GM21737 (cell line): ENCODE results near the gene SPATA13.

Experiments used
- ATAC-seq: cut with Tn5 transposase; IDR thresholded peaks from one replicate; pipeline ENCODE4 v1.9.1; 2021; ENCODE audit warnings: mild to moderate bottlenecking, moderate library complexity; ENCODE audit not compliant: unreplicated experiment

The SPATA13 gene

DNA sequence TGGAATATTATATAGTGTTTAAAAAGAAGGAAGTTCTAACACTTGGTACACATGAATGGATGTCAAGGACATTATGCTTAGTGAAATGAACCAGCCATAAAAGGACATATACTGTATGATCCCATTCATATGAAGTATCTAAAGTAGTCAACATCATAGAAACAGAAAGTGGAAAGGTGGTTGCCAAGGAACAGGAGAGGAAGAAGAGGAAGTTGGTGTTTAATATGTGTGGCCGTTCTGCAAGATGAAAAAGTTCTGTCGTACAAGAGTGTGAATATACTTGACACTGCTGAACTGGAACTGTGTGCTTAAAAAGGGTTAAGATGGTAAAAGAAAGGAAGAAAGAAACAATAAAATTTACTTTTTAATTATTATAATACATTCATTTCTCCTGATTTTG lies 115.8 kb downstream of the SPATA13 start:
- no peak for ATAC-seq

DNA sequence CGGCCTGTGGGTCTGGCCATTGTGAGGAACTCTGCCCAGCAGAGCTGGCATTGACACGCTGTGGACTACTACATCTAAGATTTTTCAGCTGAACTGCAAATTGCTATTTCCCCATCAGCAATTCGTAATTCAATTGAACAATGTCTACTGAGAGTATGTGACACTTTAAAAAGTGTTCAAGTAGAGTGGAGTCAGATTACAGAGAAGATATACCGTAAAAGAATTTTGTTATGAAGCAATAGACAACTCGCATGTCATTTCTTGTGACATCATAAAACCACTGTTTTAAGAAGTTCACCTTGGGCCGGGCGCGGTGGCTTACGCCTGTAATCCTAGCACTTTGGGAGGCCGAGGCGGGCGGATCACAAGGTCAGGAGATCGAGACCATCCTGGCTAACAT lies 116.3 kb downstream of the SPATA13 start:
- ATAC-seq: no peak

DNA sequence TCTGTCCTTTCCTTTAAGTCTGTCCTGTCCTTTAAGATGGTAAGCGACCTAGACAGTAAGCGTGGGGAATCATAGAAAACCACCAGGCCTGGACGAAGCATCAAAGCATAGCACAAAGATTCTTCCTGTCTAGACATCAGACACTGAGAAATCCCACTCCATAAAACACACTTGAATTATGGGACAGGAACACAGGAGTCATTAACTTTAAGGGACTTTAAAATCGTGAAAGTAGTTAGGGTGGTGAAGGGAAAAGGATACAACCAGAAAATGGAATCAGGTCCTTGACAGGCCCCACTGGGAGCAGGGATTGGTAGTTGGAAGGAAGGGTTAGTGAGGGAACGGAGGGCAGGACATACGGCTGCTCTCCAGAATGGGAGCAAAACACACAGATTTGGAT lies 117.2 kb downstream of the SPATA13 start:
- no peak for ATAC-seq

DNA sequence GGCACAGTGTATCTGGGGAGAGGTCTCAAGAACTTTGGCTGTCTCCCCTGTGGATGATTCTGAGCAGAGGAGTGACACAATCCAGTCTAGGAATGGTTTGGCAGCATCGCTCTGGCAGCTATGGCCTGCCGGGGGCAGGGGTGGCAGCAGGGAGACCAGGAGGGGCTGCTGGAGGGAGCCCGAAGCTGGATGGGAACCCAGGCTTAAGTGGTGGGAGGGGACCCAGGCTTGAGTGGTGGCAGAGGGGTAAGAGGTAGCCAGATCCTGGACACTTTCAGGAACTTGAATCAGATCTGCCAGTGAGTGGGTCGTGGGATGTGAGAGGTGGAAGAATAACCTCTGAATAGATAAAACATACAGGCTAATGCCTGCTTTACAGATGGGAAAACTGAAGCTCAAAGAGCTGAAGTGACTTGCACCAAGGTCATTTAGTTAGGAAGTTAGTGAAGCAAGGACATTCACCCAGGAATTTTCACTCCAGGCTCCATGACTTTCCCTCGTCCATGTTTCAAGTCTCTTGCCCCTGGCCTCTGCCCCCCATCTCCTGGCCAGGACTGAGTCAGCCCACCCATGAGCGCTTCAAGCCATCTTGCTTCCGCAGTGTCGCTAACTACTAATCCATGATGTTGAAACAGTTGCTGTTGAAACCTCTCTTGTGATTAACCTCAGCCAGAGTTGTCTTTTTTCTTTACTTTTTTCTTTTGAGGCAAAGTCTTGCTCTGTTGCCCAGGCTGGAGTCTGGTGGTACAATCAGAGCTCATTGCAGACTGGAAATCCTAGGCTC lies 119.0 kb downstream of the SPATA13 start:
- no peak for ATAC-seq

DNA sequence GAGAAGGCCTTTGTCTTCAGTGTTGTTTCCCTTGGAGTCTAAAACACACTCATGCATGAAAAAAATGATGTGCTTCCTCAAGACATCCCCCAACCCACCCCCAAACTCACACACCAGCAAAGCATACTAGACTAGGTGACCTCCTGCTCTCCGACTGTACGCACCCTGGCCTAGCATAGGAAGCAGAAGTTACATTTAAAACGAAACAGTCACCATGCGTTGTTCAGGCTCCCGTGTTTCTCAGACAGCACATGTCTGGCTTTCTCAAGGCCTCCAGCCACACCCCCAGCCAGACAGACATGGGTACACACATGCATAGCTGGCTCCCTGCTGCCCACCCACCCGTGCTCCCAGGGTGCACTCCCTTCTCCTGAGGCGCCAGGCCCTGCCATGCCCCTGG lies 120.2 kb downstream of the SPATA13 start:
- ATAC-seq: no peak

DNA sequence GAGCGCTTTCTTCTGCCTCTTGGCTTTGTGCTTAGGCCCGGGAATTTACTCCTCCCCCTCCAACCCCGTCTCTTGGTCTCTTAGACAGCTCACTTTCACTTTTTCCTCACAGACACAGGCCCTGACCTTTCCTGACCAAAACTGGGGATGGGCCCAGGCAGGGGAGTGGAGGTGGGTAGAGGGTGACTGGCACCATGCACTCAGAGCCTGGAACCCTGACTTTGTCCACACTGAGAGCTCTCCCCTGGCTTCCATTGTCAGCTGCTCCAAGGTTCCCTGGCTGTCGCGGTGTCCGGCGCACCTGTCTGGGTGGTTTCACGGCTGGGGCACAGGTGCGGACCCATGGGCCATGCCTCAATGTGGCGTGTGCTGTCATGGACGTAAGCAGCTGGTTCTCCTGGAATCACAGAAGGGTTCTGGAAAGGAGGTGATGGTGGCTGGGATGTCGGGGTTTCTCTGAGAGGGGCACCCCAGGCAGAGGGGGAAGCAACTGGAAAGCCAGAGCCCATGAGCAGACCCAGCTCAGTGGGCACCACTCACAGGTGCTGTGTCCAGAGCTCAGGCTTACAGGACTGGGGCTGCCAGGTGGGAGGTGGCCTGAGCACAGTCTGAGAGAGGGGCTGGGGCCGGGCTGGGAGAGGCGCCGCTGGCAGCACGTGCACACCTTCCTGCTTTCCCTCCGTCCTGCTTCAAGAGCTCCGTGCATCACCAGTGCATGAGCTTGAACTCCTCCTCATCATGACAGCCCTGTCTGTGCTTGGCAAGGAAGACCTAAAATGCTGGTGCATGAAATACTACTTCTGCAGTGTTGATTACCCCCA lies 120.9 kb downstream of the SPATA13 start:
- no peak for ATAC-seq

DNA sequence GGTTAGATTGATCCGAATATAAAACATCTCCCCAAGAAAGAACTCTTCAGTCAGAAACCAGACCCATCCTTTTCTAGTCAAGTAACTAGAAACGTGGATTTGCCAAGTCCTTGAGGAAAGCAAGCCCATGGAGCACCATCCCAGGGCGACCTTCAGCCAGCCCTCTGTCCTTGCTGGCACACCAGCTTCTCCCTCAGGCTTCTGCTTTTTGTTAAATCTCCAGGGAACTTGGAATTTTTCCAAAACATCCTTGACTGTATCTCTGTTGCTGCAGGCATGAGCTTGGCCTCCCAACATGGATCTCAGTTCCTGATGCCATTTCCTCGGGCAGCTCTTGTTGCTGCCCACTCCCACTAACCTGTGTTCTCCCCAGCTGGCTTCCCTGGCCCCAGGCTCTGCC lies 121.7 kb downstream of the SPATA13 start:
- no peak for ATAC-seq

DNA sequence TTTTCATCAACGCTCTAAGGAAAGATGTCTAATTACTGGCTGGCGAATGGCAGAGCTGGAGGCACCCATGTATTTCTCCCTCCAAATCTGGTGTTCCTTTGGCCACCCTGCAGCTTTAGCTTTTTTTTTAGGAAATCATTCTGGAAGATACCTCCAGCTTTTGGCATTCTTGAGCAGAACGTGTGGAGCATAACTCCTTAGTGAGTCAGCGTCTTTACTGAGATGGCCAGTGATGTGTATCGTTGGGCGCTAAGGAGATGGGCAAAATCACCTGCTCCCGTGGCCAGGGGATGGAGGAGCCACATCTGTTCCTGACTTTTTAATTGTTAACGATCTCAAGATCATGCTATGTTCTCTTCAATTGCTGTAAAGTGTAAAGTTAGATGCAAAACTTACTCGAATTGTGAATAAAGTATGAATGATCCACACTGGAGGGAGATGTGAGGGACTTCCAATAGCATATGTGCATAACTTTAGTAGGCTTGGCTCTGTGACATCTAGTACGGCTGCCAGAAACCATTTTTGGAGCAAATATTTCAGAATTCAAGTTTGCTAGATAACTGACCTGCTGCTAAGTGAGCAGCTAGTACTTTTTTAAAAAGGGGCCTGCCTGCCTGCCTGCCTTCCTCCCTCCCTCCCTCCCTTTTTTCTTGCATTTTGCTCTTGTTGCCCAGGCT lies 124.5 kb downstream of the SPATA13 start:
- ATAC-seq: no peak

DNA sequence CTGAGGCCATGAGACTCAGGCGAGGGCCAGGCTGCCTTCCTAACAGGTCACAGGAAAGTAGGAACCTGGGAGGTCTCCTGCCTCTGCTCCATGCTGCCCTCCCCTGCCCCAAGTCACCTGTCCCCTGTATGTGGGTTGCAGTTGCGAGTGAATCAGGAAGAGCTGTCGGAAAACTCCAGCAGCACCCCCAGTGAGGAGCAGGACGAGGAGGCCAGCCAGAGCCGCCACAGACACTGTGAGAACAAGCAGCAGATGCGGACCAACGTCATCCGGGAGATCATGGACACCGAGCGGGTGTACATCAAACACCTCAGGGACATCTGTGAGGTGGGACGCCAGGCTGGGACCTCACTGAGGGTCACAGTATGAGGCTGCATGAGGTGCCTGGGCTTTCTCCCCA lies 126.1 kb downstream of the SPATA13 start:
- no peak for ATAC-seq

DNA sequence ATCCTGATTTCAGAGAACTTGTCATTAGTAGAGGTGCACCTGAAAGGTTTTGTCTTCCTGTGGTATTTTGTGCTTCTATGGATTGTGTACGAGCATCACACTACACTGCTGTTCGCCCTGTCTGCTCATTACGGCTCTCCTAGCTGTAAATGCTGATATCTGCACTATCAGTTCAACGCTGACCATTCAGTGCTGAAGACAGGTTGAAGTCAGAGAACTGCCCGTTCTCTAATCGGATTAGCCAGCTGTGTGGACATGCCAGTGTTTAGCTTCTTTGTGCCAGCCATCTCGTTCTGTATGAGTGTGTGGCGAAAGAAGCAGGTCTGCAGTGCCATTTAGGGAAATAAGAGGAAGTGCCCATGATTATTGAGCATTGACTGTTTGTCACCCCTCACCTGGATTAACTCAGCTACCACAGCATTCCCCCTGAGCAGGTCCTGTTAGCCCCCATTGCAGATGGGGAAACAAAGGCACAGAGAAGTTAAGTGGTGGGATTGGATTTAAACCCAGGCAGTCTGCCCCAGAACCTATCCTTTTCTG lies 127.3 kb downstream of the SPATA13 start:
- no peak for ATAC-seq

DNA sequence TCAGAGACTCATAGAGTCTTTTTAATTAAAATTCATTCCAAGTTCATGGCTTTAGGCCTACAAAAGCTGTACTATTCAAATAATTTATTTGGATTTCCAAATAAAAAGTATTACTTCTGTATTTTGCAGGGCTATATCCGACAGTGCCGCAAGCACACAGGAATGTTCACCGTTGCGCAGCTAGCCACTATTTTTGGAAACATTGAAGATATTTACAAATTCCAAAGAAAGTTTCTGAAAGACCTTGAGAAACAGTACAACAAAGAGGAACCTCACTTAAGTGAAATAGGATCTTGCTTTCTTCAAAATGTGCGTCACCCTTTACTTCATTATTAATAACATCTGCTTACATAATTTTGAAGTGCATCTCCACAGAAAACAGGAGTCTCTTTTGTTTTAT lies 128.3 kb downstream of the SPATA13 start:
- ATAC-seq: no peak

DNA sequence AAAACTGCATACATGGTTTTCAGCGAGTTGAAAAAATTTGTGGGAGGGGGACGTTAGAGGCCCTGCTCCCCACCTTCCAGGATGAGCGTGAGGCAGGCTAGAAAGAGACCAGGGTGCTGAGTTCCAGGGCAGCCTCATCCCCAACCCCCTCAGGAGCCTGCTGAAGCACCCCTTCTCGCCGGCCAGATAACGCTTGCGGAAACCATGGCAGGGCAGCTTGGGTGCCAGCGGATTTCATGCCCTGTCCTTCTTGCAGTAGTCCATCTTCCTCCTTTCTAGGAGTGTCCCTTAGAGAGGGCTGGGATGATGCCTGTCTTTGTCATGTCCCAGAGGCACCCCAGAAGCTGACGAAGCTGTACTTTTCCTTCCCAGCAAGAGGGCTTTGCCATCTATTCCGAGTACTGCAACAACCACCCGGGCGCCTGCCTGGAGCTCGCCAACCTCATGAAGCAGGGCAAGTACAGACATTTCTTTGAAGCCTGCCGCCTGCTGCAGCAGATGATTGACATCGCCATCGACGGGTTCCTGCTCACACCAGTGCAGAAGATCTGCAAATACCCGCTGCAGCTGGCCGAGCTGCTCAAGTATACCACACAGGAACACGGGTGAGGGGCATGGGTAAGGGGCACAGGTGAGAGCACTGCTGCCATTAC lies 129.9 kb downstream of the SPATA13 start:
- ATAC-seq: no peak

DNA sequence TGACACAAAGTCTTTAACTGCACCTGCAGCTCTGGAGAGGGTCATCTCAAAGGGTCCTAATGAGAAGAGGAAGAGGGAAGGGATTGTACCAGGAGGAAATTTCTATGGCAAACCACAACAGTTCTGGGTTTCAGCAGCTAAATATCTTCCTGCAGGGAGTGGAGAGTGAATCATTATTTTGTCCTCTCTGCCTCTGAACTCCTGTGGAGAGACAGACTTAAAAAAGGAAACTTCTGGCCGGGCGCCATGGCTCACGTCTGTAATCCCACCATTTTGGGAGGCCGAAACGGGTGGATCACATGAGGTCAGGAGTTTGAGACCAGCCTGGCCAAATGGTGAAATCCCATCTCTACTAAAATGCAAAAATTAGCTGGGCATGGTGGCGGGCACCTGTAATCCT lies 132.0 kb downstream of the SPATA13 start:
- ATAC-seq: no peak

DNA sequence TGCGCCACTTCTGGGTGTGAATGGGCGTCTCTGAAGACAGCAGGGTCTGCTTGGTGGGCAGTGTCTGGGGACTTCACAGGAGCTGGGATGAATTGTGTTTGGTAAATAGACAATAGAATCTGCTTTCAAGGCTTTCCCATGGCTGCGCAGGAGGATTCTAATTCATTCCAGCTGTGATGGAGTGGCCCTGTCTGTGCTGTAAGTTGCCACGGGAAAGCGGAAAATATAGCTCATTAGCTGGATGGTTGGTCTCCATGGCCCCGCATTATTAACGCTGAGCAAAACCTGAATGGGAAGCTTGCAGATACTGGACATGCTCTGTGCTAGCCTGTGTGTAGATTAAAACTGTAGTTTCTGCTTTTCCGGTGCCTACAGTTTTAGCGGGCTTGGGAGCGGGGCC lies 133.2 kb downstream of the SPATA13 start:
- no peak for ATAC-seq

DNA sequence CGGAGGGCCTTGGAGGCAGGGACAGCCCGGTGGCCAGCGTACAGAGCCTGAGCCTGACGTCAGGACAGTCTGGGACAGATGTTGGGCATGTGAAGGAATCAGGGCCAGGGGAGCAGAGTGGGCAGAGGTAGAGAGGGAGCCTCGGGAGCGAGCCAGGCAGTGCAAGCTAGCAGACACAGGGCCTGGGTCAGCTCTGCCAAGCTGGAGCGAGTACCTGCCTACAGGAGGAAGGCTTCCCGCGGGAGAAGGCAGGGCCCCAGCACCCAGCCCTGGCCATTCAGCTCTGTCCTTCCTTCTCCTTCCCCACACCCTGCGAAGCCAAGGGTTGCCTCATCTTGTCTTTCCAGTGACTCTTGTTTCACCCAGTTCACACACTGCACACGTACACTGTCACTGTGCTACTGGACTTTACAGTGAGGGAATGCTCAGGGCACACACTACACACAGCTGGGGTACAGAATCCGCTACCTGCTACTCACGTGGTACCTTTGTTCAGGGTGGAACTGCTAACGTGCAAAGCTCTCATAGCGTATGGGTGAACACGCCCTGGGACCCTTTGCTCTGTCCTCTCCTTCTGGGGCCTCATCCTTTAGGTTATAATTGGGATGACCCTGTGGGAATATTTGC lies 139.1 kb downstream of the SPATA13 start:
- ATAC-seq: no peak

DNA sequence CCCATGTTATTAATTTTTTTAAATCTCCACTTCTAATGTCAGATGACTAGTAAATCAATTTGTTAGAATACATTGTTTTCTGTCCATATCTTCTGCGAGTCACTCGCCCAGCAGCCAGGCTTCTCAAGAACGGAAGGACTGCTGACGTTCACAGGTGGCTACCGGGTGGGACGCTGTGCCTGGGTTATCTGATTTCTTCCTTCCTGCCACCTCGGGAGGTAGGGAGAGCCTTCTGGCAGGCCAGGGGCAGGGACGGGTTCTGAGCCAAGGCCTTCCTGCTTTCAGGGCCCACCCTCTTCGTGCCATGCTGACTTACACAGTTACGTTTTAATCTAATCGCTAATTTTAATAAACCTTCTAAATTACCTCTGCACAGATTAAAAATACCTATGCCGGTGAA lies 140.9 kb downstream of the SPATA13 start:
- ATAC-seq: no peak

DNA sequence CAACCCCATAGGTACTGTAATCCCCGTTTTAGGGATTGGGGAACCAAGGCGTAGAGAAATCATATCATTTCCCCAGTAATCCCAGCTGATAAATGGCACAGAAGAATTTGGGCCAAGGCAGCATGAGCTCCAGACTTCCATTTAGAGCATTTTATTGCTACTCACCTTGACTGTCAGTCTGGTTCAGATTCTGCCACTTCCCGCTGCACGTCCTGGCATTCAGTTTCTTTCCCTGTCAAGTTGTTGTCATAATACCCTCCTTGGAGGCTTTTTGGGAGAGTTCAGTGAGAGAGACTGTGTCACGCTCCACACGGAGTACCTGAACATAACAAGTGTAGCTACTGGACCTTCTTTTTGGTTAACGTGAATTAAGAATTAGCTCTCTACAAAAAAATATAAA lies 141.4 kb downstream of the SPATA13 start:
- no peak for ATAC-seq

DNA sequence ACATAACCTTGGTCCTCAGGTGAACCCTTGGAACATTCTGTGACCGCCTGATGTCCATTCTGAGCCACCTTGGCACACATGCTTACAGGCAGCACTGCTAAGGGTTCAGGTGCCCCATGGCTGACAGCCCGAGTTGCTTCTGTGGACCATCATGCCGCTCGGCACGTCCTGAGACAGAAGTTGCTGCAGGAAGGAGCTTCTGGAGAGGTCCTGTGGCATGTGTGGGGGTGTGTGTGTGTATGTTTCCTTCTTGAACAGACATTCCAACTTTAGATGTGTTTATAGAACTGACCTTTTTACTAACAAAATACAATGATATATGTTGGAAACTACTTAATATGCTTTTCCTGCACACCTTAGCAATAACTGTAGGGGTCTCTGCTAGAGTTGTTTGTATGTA lies 144.1 kb downstream of the SPATA13 start:
- ATAC-seq: no peak

DNA sequence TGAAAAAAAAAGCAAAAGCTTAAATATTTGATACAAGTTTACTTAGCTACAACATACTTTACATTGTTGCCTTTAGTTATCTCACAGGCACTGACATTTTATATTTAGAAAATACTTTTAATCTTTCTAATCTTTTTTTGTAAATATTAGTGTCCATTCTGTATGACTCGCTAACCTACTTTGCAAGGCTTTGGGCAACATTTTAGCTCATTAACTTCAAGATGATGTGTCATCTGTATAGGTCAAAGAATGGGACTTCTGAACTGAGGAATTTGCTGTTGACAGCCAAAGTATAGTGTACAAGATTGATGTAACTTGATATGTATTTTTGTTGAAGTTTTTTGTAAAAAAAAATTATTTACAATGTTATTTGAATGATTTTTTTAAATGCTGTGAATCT lies 146.1 kb downstream of the SPATA13 start:
- ATAC-seq: no peak

DNA sequence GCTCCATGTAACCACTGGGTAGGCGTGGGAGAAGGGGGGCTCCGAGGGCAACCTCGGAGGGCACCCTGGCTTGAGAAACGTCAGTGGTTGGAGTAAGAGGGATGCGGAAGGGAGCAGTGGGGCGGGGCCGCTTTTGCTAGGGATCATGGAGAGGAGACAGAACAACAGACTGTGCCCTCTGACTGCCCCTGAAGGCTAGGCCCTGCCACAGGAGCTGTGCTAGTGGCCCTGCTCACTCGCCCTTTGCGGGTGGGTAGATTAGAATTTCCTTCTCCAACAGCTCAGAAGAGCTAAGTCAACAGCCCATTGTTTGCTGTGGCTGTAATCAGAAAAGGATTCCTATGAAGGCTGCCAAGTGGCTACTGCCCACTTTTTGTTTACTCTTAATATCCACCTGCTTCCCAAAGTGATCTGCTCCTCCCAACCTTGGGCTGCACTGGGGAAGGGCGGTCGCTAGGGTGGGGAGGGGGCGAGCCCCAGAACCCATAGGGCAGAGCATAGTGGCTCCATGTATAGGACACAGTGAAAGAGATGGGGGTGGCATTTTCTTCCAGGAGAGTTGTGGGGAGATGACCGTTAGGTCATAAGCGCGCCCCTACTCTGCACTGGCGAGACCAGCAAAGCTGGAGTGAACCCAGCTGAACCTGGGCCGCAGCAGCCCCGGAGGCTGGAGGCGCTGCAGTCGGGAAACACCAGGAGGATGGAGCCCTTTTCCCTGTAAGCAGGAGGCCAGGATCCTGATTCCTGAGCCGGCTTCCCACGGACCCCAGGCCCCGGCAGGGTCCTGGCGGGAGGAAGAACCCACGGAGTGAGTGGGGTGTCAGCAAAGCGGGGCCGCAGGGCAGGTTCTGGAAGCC lies 146.9 kb downstream of the SPATA13 start:
- no peak for ATAC-seq
